ENCODE results near the gene TM4SF4.

TM4SF4 gene

DNA sequence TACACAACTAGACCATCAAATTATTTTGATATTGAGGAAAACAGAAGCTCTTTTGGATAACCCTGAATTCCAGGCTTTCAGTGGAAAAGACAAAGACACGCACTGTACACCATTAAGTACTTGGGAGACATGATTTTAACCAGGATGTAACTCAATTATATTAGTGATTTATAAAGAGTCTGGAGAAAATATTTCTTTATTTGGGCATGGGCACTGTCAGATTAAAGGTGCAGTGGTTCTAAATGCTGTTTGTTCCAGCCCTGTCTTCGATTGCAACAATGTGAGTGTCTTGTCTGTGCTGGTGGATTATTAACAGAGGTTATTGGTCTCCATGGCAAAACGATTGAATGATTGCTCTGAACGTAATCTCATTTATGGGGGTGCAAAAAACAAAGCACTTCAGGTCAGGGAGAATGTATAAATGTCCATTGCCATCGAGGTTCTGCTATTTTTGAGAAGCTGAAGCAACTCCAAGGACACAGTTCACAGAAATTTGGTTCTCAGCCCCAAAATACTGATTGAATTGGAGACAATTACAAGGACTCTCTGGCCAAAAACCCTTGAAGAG is at the start of gene TM4SF4:
Gene TM4SF4 (plus strand): TSS at position 448 of the 568 bp plus-strand sequence. CDS start 181 bp downstream, outside the sequence.
- H3K27ac ChIP-seq, result no peak within 1 kb of the TSS
- TF ChIP-seq CTCF (conservative IDR thresholded peaks at IDR 0.05) (no peak), ZFX (IDR thresholded peaks at IDR 0.05) (no peak)

DNA sequence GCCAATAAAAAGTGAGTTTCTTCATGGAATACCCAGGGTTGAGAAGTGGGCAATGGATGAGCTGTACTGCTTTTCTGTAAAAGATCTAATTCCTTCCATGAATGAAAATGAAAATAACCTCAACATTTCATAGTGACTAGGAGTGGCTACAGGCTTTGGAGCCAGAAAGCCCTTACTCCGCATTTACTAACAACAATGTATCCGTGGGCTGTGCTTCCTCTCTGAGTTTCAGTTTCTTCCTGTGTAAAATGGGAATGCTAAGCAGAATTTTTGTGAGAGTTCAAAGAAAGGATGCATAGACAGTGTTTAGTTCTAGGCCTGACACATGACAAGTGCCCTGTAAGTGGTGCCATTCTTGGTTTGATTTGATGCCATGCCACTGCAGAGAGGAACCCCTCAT is 49.6 kb upstream of the TM4SF4 start:
- H3K27ac ChIP-seq, result no peak overlapping the region

DNA sequence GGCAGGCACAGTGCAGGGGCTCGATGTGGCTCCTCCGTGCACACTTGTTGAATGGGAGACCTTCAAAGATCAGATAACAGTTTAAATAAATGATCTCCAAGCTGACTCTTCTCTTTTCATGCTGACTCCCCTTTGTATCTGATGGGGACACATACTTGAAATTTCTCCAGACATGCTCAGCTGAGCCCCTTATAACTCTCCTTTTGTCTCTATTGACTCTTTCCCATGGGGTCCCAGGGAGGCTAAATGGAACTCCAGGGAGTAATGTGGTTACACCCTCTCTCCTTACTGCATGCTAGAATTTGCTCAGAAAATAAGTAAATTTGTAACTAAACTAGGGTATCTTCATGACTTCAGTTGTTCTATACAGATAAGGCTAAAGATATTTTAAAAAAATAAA is 48.2 kb upstream of the TM4SF4 start:
- no peak overlapping the region for H3K27ac ChIP-seq
- TF ChIP-seq ZFX (IDR thresholded peaks at IDR 0.05) (no peak), CTCF (conservative IDR thresholded peaks at IDR 0.05) (no peak)

More for the DNA sequence above, 49.6 kb upstream of the TM4SF4 start:
- no peak for TF ChIP-seq CTCF (conservative IDR thresholded peaks at IDR 0.05)
- TF ChIP-seq ZFX (IDR thresholded peaks at IDR 0.05), result no peak

DNA sequence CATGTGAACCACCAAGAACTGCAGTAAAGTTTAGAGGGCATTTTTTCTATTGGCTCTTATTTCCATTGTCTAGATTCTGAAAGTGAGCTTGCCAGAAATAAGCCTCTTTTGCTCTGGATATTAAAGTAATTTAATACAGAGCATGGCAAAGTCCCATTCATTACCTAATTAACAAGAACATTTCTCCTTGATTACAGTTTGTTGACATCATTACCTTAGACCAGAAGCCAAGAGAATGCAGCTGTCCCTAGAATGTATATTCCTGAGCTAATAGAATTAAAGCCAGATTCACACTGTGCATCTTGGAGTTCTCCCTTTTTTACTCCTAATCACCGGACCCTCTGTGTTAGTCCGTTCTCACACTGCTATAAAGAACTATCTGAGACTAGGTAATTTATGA is 46.4 kb upstream of the TM4SF4 start:
- TF ChIP-seq ZFX (IDR thresholded peaks at IDR 0.05) (no peak), CTCF (conservative IDR thresholded peaks at IDR 0.05) (no peak)
- H3K27ac ChIP-seq, result no peak overlapping the region

DNA sequence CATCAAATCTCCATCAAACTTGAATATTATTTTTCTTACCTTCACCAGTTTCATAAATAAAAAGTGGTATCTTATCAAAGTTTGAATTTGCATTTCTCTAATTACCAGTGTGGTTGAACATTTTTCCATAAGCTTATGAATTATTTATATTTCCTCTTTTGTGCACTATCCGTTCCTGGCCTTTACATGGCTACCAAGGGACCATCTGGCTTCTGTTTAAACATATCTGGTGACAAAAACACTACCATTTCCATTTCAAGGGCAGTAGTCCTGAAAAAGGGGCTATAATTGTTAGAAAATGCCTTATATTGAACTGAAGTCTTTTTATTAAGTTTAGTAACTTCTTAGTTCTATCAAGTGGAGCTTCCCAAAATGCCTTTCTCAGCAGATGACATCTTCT is 44.3 kb upstream of the TM4SF4 start:
- no peak overlapping the region for H3K27ac ChIP-seq
- TF ChIP-seq ZFX (IDR thresholded peaks at IDR 0.05) (no peak), CTCF (conservative IDR thresholded peaks at IDR 0.05) (no peak)

GRCh38 chr3:149432149-149432548 is 42.3 kb upstream of the TM4SF4 start:
- TF ChIP-seq CTCF (conservative IDR thresholded peaks at IDR 0.05) (no peak), ZFX (IDR thresholded peaks at IDR 0.05) (no peak)
- H3K27ac ChIP-seq, result no peak overlapping the region

DNA sequence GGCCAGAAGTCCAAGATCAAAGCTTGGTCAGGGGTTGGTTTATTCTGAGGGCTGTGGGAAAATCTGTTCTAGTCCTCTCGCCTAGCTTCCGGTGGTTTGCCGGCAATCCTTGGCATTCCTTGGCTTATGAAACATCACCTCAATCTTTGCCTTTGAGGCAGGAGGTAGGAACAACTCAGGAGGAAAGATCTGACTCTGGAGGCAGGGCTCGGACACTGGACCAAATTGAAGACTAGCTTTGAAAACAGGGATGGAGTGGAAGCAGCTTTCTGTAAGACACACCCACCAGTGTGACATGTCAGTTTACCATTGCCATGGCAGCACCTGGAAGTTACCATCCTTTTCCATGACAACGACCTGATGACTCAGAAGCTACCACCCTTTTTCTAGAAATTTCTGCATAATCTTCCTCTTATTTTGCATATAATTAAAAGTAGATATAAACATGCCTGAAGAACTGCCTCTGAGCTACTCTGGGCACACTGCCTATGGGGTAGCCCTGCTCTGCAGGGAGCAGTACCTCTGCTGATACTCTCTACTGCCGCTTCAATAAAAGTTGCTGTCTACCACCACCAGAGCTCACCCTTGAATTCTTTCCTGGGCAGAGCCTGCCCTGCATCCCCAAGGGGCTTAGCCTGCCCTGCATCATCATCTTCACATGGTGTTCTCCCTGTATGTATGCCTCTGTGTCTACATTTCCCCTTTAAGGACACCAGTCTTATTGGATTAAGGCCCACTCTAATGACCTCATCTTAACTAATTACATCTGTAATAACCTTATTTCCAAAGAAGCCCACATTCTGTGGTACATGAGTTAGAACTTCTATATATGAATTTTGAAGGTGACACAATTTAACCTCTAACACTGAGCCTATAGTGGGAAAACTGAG is 38.3 kb upstream of the TM4SF4 start:
- TF ChIP-seq ZFX (IDR thresholded peaks at IDR 0.05), result no peak
- no peak for TF ChIP-seq CTCF (conservative IDR thresholded peaks at IDR 0.05)
- no peak overlapping the region for H3K27ac ChIP-seq

Measured in C4-2B (cell line).